AG04450 (cell line): ENCODE results near the gene CIAO1. TPM values are rescaled to one million over a fixed set of nuclear protein-coding genes. Genes with fewer than 3 reads are reported as not detected.

ENCODE experiments used
- CTCF ChIA-PET: fragments of 300-600, 350-600 bp; formaldehyde crosslinking; extraction: SDS; loops from one replicate; lab custom pipeline; 2022; ENCODE audit warnings: antibody characterized with exemption, inconsistent platforms; lab: Charles Lee
- POLR2A ChIA-PET: fragments of 350-600 bp; formaldehyde crosslinking; extraction: SDS; loops from one replicate; lab custom pipeline; 2021; ENCODE audit warnings: antibody characterized with exemption, inconsistent platforms; lab: Yijun Ruan, JAX
- DNase-seq: peaks from one replicate; pipeline ENCODE4 v3.0.0-alpha.2; 2011; ENCODE audit warnings: low read depth, low spot score
- H3K27ac ChIP-seq: one replicate; pipeline ENCODE4 v1.5.1; 2012; ENCODE audit warnings: low read depth, low read length, control low read depth
- H3K27me3 ChIP-seq: one replicate; pipeline ENCODE4 v1.6.0; 2012; ENCODE audit warnings: low read length; ENCODE audit not compliant: control insufficient read depth, insufficient read depth
- H3K4me3 ChIP-seq: 2 replicates; pipeline ENCODE4 v1.5.1; 2011; ENCODE audit warnings: mild to moderate bottlenecking, low read depth, low read length, control low read depth
- H3K9me3 ChIP-seq: 2 replicates; pipeline ENCODE4 v1.5.1; 2012; ENCODE audit warnings: low read length; ENCODE audit not compliant: control insufficient read depth, insufficient read depth
- CTCF ChIP-seq: IDR thresholded peaks from 2 replicates; pipeline ENCODE4 v1.5.1; 2011; ENCODE audit warnings: low read depth, low read length, control low read depth, inconsistent platforms
- polyA plus RNA-seq: library from polyadenylated mRNA; depleted of rRNA; stranded (reverse); fragments of >200 nt; gene quantifications from 2 replicates; pipeline ENCODE4 v1.2.3, GENCODE V29; 2011

The CIAO1 gene
- polyA plus RNA-seq, 1 experiment, result 65.2 TPM

- POLR2A ChIA-PET, result interaction anchor here (1.1 kb wide), 1 partner anchor 56 kb away, joined by 5 read pairs; the partner anchor contains the start of gene STARD7
- no peaks in the 10 kb centered on the region for H3K9me3 ChIP-seq
- no peak overlapping the region for H3K27ac ChIP-seq
- CTCF ChIA-PET, result interaction anchor here (0.6 to 2.1 kb wide), 5 partner anchors 124 to 271 kb away, joined by 3 to 11 read pairs (median 3); partner anchors contain the start of gene ASTL
- TF ChIP-seq CTCF, result no peak
- H3K27me3 ChIP-seq, result no peaks in the 10 kb centered on the region
- DNase-seq, result no peak
- H3K4me3 ChIP-seq, result peak overlapping the region; percentile 88
Observed at GRCh38 chr2:96264086-96264485, 1.9 kb upstream of the CIAO1 start.

- ChIA-PET POLR2A (interaction anchor here (0.5 kb wide), 1 partner anchor 30 kb away, joined by 3 read pairs; no protein-coding TSS in a partner anchor), CTCF (interaction anchor here (0.6 to 2.1 kb wide), 7 partner anchors 90 to 290 kb away, joined by 3 to 11 read pairs (median 3); partner anchors contain the start of gene ASTL)
- H3K27me3 ChIP-seq, result no peaks in the 10 kb centered on the region
Observed at GRCh38 chr2:96264656-96265348, 1.2 kb upstream of the CIAO1 start.

GRCh38 chr2:96265349-96265839, 631 bp upstream of the CIAO1 start:
- peak overlapping the region; percentile 88 for H3K4me3 ChIP-seq
- POLR2A ChIA-PET, result interaction anchor here (0.5 kb wide), 1 partner anchor 31 kb away, joined by 3 read pairs; no protein-coding TSS in a partner anchor
- DNase-seq, result no peak
- no peaks in the 10 kb centered on the region for H3K27me3 ChIP-seq
- H3K9me3 ChIP-seq, result no peaks in the 10 kb centered on the region
- H3K27ac ChIP-seq, result peak overlapping the region; percentile 84
- no peak for TF ChIP-seq CTCF
- CTCF ChIA-PET, result interaction anchor here (0.9 to 1.1 kb wide), 2 partner anchors 91 to 125 kb away, joined by 3 to 4 read pairs; no protein-coding TSS in a partner anchor

More at GRCh38 chr2:96264656-96265348, 1.2 kb upstream of the CIAO1 start:
- DNase-seq, result no peak
- Histone ChIP-seq H3K9me3 (no peaks in the 10 kb centered on the region), H3K27ac (no peak overlapping the region), H3K4me3 (peak overlapping the region; percentile 88)
- TF ChIP-seq CTCF, result peak; percentile 53

GRCh38 chr2:96267159-96267971, 1.3 kb downstream of the CIAO1 start:
- peak; percentile 57 for TF ChIP-seq CTCF
- H3K27ac ChIP-seq, result no peak overlapping the region
- H3K27me3 ChIP-seq, result no peaks in the 10 kb centered on the region
- H3K9me3 ChIP-seq, result no peaks in the 10 kb centered on the region
- DNase-seq, result no peak
- POLR2A ChIA-PET, result interaction anchor here (1.3 to 1.6 kb wide), 2 partner anchors 59 to 129 kb away, joined by 3 to 4 read pairs; partner anchors contain the start of genes ASTL and STARD7
- peak overlapping the region; percentile 86 for H3K4me3 ChIP-seq
- CTCF ChIA-PET, result interaction anchor here (0.6 to 1.9 kb wide), 14 partner anchors 32 to 275 kb away, joined by 3 to 13 read pairs (median 4); partner anchors contain the start of genes ASTL and STARD7
